KMS-11 (cell line): ENCODE results near the gene RFC5.

Experiments used
- H2AFZ ChIP-seq: fragments of 200-600 bp; sonication (generic); 2 replicates; pipeline ENCODE4 v1.6.1; 2016; ENCODE audit warnings: antibody characterized with exemption, mixed run types, low read depth
- H3K27ac ChIP-seq: fragments of 200-600 bp; sonication (generic); 2 replicates; pipeline ENCODE4 v1.6.1; 2016; ENCODE audit warnings: mild to moderate bottlenecking, mixed run types
- H3K27me3 ChIP-seq: fragments of 200-600 bp; sonication (generic); 2 replicates; pipeline ENCODE4 v1.6.1; 2017; ENCODE audit warnings: mild to moderate bottlenecking, low read depth, mixed run types, moderate library complexity; ENCODE audit not compliant: insufficient read depth
- H3K36me3 ChIP-seq: fragments of 200-600 bp; sonication (generic); 2 replicates; pipeline ENCODE4 v1.6.1; 2017; ENCODE audit warnings: mild to moderate bottlenecking, mixed run types; ENCODE audit not compliant: insufficient read depth
- H3K4me1 ChIP-seq: fragments of 200-600 bp; sonication (generic); 2 replicates; pipeline ENCODE4 v1.6.1; 2016; ENCODE audit warnings: mild to moderate bottlenecking, low read depth, mixed run types; ENCODE audit not compliant: poor library complexity, severe bottlenecking
- H3K4me2 ChIP-seq: fragments of 200-600 bp; sonication (generic); 2 replicates; pipeline ENCODE4 v1.7.0; 2016; ENCODE audit warnings: mild to moderate bottlenecking, mixed run types
- H3K4me3 ChIP-seq: fragments of 200-600 bp; sonication (generic); IDR thresholded peaks from 2 replicates; pipeline ENCODE4 v1.6.1; 2017; ENCODE audit warnings: low read depth, low read length, mixed read lengths; ENCODE audit not compliant: insufficient read depth
- H3K79me2 ChIP-seq: fragments of 200-600 bp; sonication (generic); 2 replicates; pipeline ENCODE4 v1.6.1; 2016; ENCODE audit warnings: low read depth, mixed run types; ENCODE audit not compliant: insufficient read depth
- H3K9ac ChIP-seq: fragments of 200-600 bp; sonication (generic); 2 replicates; pipeline ENCODE4 v1.6.1; 2016; ENCODE audit warnings: mild to moderate bottlenecking, mixed run types
- H4K20me1 ChIP-seq: fragments of 200-600 bp; sonication (generic); 2 replicates; pipeline ENCODE4 v1.6.1; 2016; ENCODE audit warnings: mild to moderate bottlenecking, mixed run types; ENCODE audit not compliant: insufficient read depth
- CTCF ChIP-seq: fragments of 200-600 bp; sonication (generic); conservative IDR thresholded peaks from 2 replicates; pipeline ENCODE4 v1.6.1; 2017; ENCODE audit warnings: low read depth, mild to moderate bottlenecking, antibody characterized with exemption, low read length, moderate library complexity, mixed read lengths

RFC5 gene

GRCh38 chr12:118011377-118011776 is 5.1 kb upstream of the RFC5 start:
- no peak overlapping the region for H3K9ac ChIP-seq
- peaks cover 9% of the 10 kb centered on the region for H3K4me1 ChIP-seq
- no peaks in the 10 kb centered on the region for H4K20me1 ChIP-seq
- no peak overlapping the region for H3K4me2 ChIP-seq
- no peak for TF ChIP-seq CTCF
- no peaks in the 10 kb centered on the region for H3K36me3 ChIP-seq
- no peaks in the 10 kb centered on the region for H3K27me3 ChIP-seq
- no peak overlapping the region for H3K27ac ChIP-seq
- no peaks in the 10 kb centered on the region for H3K79me2 ChIP-seq
- H2AFZ ChIP-seq = no peak overlapping the region
- H3K4me3 ChIP-seq = no peak overlapping the region

- no peaks in the 10 kb centered on the region for H3K27me3 ChIP-seq
- TF ChIP-seq CTCF = no peak
- no peak overlapping the region for H3K9ac ChIP-seq
- H2AFZ ChIP-seq = no peak overlapping the region
- peaks cover 9% of the 10 kb centered on the region for H3K4me1 ChIP-seq
- peaks cover under 1% of the 10 kb centered on the region for H3K79me2 ChIP-seq
- H3K36me3 ChIP-seq = no peaks in the 10 kb centered on the region
- H3K4me2 ChIP-seq = no peak overlapping the region
- H3K4me3 ChIP-seq = no peak overlapping the region
- H3K27ac ChIP-seq = no peak overlapping the region
- no peaks in the 10 kb centered on the region for H4K20me1 ChIP-seq
These were observed 4.5 kb upstream of the RFC5 start for GRCh38 chr12:118011961-118012360.

- Histone ChIP-seq H3K36me3 (no peaks in the 10 kb centered on the region), H3K79me2 (peaks cover 14% of the 10 kb centered on the region), H3K27me3 (no peaks in the 10 kb centered on the region), H2AFZ (no peak overlapping the region), H3K4me1 (peaks cover 17% of the 10 kb centered on the region), H3K9ac (no peak overlapping the region), H3K27ac (no peak overlapping the region), H4K20me1 (no peaks in the 10 kb centered on the region), H3K4me2 (no peak overlapping the region), H3K4me3 (no peak overlapping the region)
- TF ChIP-seq CTCF = no peak
These were observed 3.2 kb upstream of the RFC5 start for GRCh38 chr12:118013283-118013682.

- no peak overlapping the region for H3K27ac ChIP-seq
- no peak overlapping the region for H2AFZ ChIP-seq
- no peak for TF ChIP-seq CTCF
- no peak overlapping the region for H3K9ac ChIP-seq
- H4K20me1 ChIP-seq = no peaks in the 10 kb centered on the region
- H3K79me2 ChIP-seq = peaks cover 15% of the 10 kb centered on the region
- peaks cover 17% of the 10 kb centered on the region for H3K4me1 ChIP-seq
- H3K36me3 ChIP-seq = no peaks in the 10 kb centered on the region
- H3K4me2 ChIP-seq = no peak overlapping the region
- no peaks in the 10 kb centered on the region for H3K27me3 ChIP-seq
- no peak overlapping the region for H3K4me3 ChIP-seq
These were observed 1.2 kb upstream of the RFC5 start for GRCh38 chr12:118015306-118015705.
